ENCODE results near the gene C16orf74.

- no peak for TF ChIP-seq CTCF (IDR thresholded peaks at IDR 0.05)
- TF ChIP-seq POLR2A (IDR thresholded peaks at IDR 0.05) = no peak
Measured at GRCh38 chr16:85773044-85773443, 22.1 kb upstream of the C16orf74 start.

All from transverse colon (tissue), 3 donors.